ENCODE results near the gene DPYSL5. TPM values are rescaled to one million over a fixed set of nuclear protein-coding genes. Genes with fewer than 3 reads are reported as not detected.
"Not testable (repeated sequence)": the region's sequence is repeated elsewhere in the genome, so short reads cannot be mapped to it uniquely, and the experiment has no call there.

The DPYSL5 gene
- total RNA-seq, 1 donor from 2014 or later: not detected

- DNase-seq (ENCODE audit: low read depth): no peak
These were observed 27.2 kb downstream of the DPYSL5 start for GRCh38 chr2:26875065-26875634.

- no peak for DNase-seq (ENCODE audit: low read depth)
These were observed 27.9 kb downstream of the DPYSL5 start for GRCh38 chr2:26875808-26876207.

GRCh38 chr2:26876260-26876659 lies 28.3 kb downstream of the DPYSL5 start:
- no peak for DNase-seq (ENCODE audit: low read depth)

GRCh38 chr2:26877276-26877675 lies 29.3 kb downstream of the DPYSL5 start:
- no peak for DNase-seq (ENCODE audit: low read depth)

- no peak for DNase-seq (ENCODE audit: low read depth)
These were observed 32.2 kb downstream of the DPYSL5 start for GRCh38 chr2:26880161-26880560.

- DNase-seq (ENCODE audit: low read depth): no peak
These were observed 33.0 kb downstream of the DPYSL5 start for GRCh38 chr2:26880910-26881435.

- not testable (repeated sequence) for DNase-seq (ENCODE audit: low read depth)
These were observed 34.3 kb downstream of the DPYSL5 start for GRCh38 chr2:26882220-26882619.

GRCh38 chr2:26883956-26884355 lies 36.0 kb downstream of the DPYSL5 start:
- no peak for DNase-seq (ENCODE audit: low read depth)

GRCh38 chr2:26884486-26884885 lies 36.6 kb downstream of the DPYSL5 start:
- DNase-seq (ENCODE audit: low read depth): no peak

GRCh38 chr2:26885651-26886329 lies 37.9 kb downstream of the DPYSL5 start:
- no peak for DNase-seq (ENCODE audit: low read depth)

- DNase-seq (ENCODE audit: low read depth): no peak
These were observed 38.8 kb downstream of the DPYSL5 start for GRCh38 chr2:26886736-26887135.

- DNase-seq (ENCODE audit: low read depth): no peak
These were observed 39.2 kb downstream of the DPYSL5 start for GRCh38 chr2:26887151-26887550.

GRCh38 chr2:26889796-26890195 lies 41.9 kb downstream of the DPYSL5 start:
- no peak for DNase-seq (ENCODE audit: low read depth)

- no peak for DNase-seq (ENCODE audit: low read depth)
These were observed 42.5 kb downstream of the DPYSL5 start for GRCh38 chr2:26890341-26891000.

GRCh38 chr2:26892133-26892532 lies 44.2 kb downstream of the DPYSL5 start:
- no peak for DNase-seq (ENCODE audit: low read depth)

- no peak for DNase-seq (ENCODE audit: low read depth)
These were observed 45.1 kb downstream of the DPYSL5 start for GRCh38 chr2:26892922-26893524.

GRCh38 chr2:26894136-26894535 lies 46.2 kb downstream of the DPYSL5 start:
- no peak for DNase-seq (ENCODE audit: low read depth)

- DNase-seq (ENCODE audit: low read depth): no peak
These were observed 50.0 kb downstream of the DPYSL5 start for GRCh38 chr2:26897807-26898479.

- DNase-seq (ENCODE audit: low read depth): no peak
These were observed 50.6 kb downstream of the DPYSL5 start for GRCh38 chr2:26898480-26899078.

GRCh38 chr2:26899500-26900164 lies 51.7 kb downstream of the DPYSL5 start:
- DNase-seq (ENCODE audit: low read depth): no peak

GRCh38 chr2:26900831-26901321 lies 52.9 kb downstream of the DPYSL5 start:
- no peak for DNase-seq (ENCODE audit: low read depth)
